Neural progenitor cell (in vitro differentiated cells): ENCODE results near the gene NFKBIE. TPM values are rescaled to one million over a fixed set of nuclear protein-coding genes. Genes with fewer than 3 reads are reported as not detected.

ENCODE experiments used
- DNase-seq: peaks from one replicate; pipeline ENCODE4 v3.0.0-alpha.2; 2016; ENCODE audit warnings: low spot score
- H2AFZ ChIP-seq: fragments of 200-600 bp; sonication (generic); replicated peaks from 2 replicates; pipeline ENCODE4 v1.6.1; 2016; ENCODE audit warnings: antibody characterized with exemption
- H3F3A ChIP-seq: fragments of 200-600 bp; sonication (generic); 2 replicates; pipeline ENCODE4 v1.6.1; 2016; ENCODE audit warnings: antibody characterized with exemption, low read depth
- H3K27ac ChIP-seq: fragments of 200-600 bp; sonication (generic); 2 replicates; pipeline ENCODE4 v1.5.1; 2016; ENCODE audit warnings: mild to moderate bottlenecking
- H3K27me3 ChIP-seq: fragments of 200-600 bp; sonication (generic); 2 replicates; pipeline ENCODE4 v1.6.1; 2016; ENCODE audit warnings: mild to moderate bottlenecking, moderate library complexity
- H3K36me3 ChIP-seq: fragments of 200-600 bp; sonication (generic); 2 replicates; pipeline ENCODE4 v1.5.1; 2016
- H3K4me1 ChIP-seq: fragments of 200-600 bp; sonication (generic); 2 replicates; pipeline ENCODE4 v1.6.1; 2016; ENCODE audit warnings: mixed run types
- H3K4me2 ChIP-seq: fragments of 200-600 bp; sonication (generic); 2 replicates; pipeline ENCODE4 v1.6.1; 2016
- H3K4me3 ChIP-seq: fragments of 200-600 bp; sonication (generic); 2 replicates; pipeline ENCODE4 v1.5.1; 2016
- H3K79me2 ChIP-seq: fragments of 200-600 bp; sonication (generic); 2 replicates; pipeline ENCODE4 v1.6.1; 2016; ENCODE audit warnings: low read depth
- H3K9ac ChIP-seq: fragments of 200-600 bp; sonication (generic); 2 replicates; pipeline ENCODE4 v1.6.1; 2016
- H3K9me3 ChIP-seq: fragments of 200-600 bp; sonication (generic); 2 replicates; pipeline ENCODE4 v1.5.1; 2016; ENCODE audit warnings: low read depth
- H4K20me1 ChIP-seq: fragments of 200-600 bp; sonication (generic); 2 replicates; pipeline ENCODE4 v1.6.1; 2016; ENCODE audit warnings: low read depth
- H3K27ac Mint-ChIP-seq: 3 replicates; pipeline ENCODE4 v1.8.0; 2021; ENCODE audit warnings: mixed read lengths
- H3K27me3 Mint-ChIP-seq: 2 replicates; pipeline ENCODE4 v1.8.0; 2022; ENCODE audit warnings: low read depth, mild to moderate bottlenecking, inconsistent platforms, moderate library complexity, mixed read lengths; ENCODE audit not compliant: insufficient read depth
- H3K36me3 Mint-ChIP-seq: 3 replicates; pipeline ENCODE4 v1.8.0; 2021; ENCODE audit warnings: mixed read lengths
- H3K4me1 Mint-ChIP-seq: 3 replicates; pipeline ENCODE4 v1.8.0; 2021; ENCODE audit warnings: mixed read lengths
- H3K4me3 Mint-ChIP-seq: 3 replicates; pipeline ENCODE4 v1.8.0; 2021; ENCODE audit warnings: mild to moderate bottlenecking, moderate library complexity, mixed read lengths
- H3K9me3 Mint-ChIP-seq: 3 replicates; pipeline ENCODE4 v1.8.0; 2020; ENCODE audit warnings: mixed read lengths
- EZH2 ChIP-seq: fragments of 200-600 bp; sonication (generic); IDR thresholded peaks from 2 replicates; pipeline ENCODE4 v1.6.1; 2017; ENCODE audit warnings: antibody characterized with exemption, mild to moderate bottlenecking, moderate library complexity
- EZH2phosphoT487 ChIP-seq: fragments of 200-600 bp; sonication (generic); IDR thresholded peaks from 2 replicates; pipeline ENCODE4 v1.6.1; 2017; ENCODE audit warnings: antibody characterized with exemption
- total RNA-seq: library from RNA; depleted of rRNA; stranded (reverse); fragments of >200 nt; gene quantifications from 2 replicates; pipeline ENCODE4 v1.2.3, GENCODE V29; 2015; ENCODE audit warnings: low replicate concordance
- TF ChIP-seq, protein P1 (sequence below): fragments of 200-600 bp; sonication (generic); IDR thresholded peaks from 2 replicates; pipeline ENCODE4 v1.5.1; 2017; ENCODE audit warnings: antibody characterized with exemption, mild to moderate bottlenecking

Gene NFKBIE
- total RNA-seq, 1 donor from 2014 or later, result 5.1 TPM

- H3K9me3 Mint-ChIP-seq, result no peaks in the 10 kb centered on the region
Measured at GRCh38 chr6:44228433-44228832, 36.9 kb downstream of the NFKBIE start.

DNA sequence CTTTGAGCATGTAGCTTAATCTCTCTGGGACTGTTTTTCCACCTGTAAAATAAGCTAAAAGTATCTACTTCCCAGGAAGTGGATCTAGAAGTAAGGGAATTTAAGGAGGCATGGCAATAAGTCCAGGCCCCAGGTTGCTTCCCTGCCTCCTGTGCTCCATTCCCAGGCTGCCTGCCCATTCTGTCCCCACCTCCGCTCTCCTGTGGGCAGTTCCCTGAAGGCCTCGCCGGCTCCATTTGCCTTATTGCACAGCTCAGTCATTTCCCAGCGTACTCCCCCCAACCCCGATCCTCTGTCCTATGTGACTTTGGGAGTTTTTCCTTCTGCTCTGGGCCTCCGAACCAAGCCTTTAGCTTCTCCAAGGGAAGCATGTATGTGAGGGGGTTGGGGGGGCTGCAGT lies 37.3 kb downstream of the NFKBIE start:
- peaks cover 41% of the 10 kb centered on the region for H4K20me1 ChIP-seq
- no peak overlapping the region for H2AFZ ChIP-seq
- peaks cover 34% of the 10 kb centered on the region for H3K4me1 ChIP-seq
- no peak for DNase-seq
- Mint-ChIP-seq H3K4me1 (peaks cover 37% of the 10 kb centered on the region), H3K9me3 (no peaks in the 10 kb centered on the region), H3K36me3 (peaks cover 7% of the 10 kb centered on the region), H3K27ac (peak overlapping the region; percentile 40), H3K4me3 (peak overlapping the region; percentile 42), H3K27me3 (peaks cover 2% of the 10 kb centered on the region)
- H3K9ac ChIP-seq, result no peak overlapping the region
- no peaks in the 10 kb centered on the region for H3K36me3 ChIP-seq
- H3K27ac ChIP-seq, result no peak overlapping the region
- H3K4me2 ChIP-seq, result no peak overlapping the region
- H3F3A ChIP-seq, result peaks cover 13% of the 10 kb centered on the region
- no peak overlapping the region for H3K4me3 ChIP-seq
- H3K27me3 ChIP-seq, result no peaks in the 10 kb centered on the region
- TF ChIP-seq EZH2 (no peak), EZH2phosphoT487 (no peak)
- TF ChIP-seq, protein P1, sequence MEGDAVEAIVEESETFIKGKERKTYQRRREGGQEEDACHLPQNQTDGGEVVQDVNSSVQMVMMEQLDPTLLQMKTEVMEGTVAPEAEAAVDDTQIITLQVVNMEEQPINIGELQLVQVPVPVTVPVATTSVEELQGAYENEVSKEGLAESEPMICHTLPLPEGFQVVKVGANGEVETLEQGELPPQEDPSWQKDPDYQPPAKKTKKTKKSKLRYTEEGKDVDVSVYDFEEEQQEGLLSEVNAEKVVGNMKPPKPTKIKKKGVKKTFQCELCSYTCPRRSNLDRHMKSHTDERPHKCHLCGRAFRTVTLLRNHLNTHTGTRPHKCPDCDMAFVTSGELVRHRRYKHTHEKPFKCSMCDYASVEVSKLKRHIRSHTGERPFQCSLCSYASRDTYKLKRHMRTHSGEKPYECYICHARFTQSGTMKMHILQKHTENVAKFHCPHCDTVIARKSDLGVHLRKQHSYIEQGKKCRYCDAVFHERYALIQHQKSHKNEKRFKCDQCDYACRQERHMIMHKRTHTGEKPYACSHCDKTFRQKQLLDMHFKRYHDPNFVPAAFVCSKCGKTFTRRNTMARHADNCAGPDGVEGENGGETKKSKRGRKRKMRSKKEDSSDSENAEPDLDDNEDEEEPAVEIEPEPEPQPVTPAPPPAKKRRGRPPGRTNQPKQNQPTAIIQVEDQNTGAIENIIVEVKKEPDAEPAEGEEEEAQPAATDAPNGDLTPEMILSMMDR, result no peak
- H3K9me3 ChIP-seq, result no peaks in the 10 kb centered on the region
- H3K79me2 ChIP-seq, result peaks cover 31% of the 10 kb centered on the region

More at GRCh38 chr6:44228433-44228832, 36.9 kb downstream of the NFKBIE start:
- Histone ChIP-seq H3K4me2 (no peak overlapping the region), H3K9me3 (no peaks in the 10 kb centered on the region), H4K20me1 (peaks cover 41% of the 10 kb centered on the region), H3K4me1 (peaks cover 34% of the 10 kb centered on the region), H3K27me3 (no peaks in the 10 kb centered on the region), H3K36me3 (no peaks in the 10 kb centered on the region), H3F3A (peaks cover 11% of the 10 kb centered on the region), H3K79me2 (peaks cover 31% of the 10 kb centered on the region), H3K27ac (no peak overlapping the region), H3K4me3 (no peak overlapping the region), H2AFZ (no peak overlapping the region), H3K9ac (no peak overlapping the region)
- H3K36me3 Mint-ChIP-seq, result peaks cover 7% of the 10 kb centered on the region
- H3K4me1 Mint-ChIP-seq, result peaks cover 36% of the 10 kb centered on the region
- TF ChIP-seq, protein P1, result no peak
- TF ChIP-seq EZH2phosphoT487, result no peak
- no peak for TF ChIP-seq EZH2
- peaks cover 2% of the 10 kb centered on the region for H3K27me3 Mint-ChIP-seq
- H3K4me3 Mint-ChIP-seq, result no peak overlapping the region
- peak overlapping the region; percentile 40 for H3K27ac Mint-ChIP-seq
- DNase-seq, result no peak

DNA sequence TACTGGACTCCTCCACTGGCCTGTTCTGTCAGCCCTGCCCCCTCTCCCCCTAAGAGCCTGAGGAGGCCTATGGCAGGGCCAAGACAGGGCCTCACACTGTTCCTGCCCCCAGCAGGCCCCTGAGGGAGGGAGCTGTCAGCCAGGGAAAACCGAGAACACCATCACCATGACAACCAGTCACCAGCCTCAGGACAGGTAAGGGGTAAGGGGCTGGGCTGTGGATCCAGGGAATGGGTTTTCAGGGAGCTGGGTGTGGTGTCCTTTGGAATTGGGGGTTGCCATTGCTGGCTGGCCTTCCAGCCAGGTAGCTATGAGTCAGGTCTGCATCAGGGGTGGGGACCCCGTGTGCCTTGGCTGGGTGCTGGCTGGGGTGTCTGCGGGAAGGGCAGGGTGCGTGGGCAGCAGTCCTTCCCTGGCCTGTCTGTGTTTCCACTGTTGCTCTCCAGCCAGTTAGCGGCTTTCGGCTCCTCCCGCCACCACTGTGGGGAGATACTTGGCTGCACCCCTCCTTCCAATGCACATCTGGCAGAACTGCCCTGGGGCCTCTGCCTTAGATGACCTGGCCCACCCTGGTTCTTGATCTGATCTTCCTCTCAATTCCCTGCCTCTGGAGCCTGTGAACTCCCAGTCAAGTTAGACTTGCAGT lies 38.1 kb downstream of the NFKBIE start:
- Histone ChIP-seq H3K9me3 (no peaks in the 10 kb centered on the region), H3K4me2 (peak overlapping the region; percentile 61), H3K79me2 (peaks cover 31% of the 10 kb centered on the region), H3K4me3 (no peak overlapping the region), H3K27me3 (no peaks in the 10 kb centered on the region), H3F3A (peaks cover 21% of the 10 kb centered on the region), H2AFZ (no peak overlapping the region), H3K27ac (no peak overlapping the region), H3K36me3 (no peaks in the 10 kb centered on the region), H3K9ac (no peak overlapping the region), H4K20me1 (peaks cover 41% of the 10 kb centered on the region), H3K4me1 (peaks cover 42% of the 10 kb centered on the region)
- H3K27me3 Mint-ChIP-seq, result peaks cover 2% of the 10 kb centered on the region
- no peak overlapping the region for H3K4me3 Mint-ChIP-seq
- TF ChIP-seq EZH2 (no peak), EZH2phosphoT487 (no peak)
- TF ChIP-seq, protein P1, result no peak
- H3K27ac Mint-ChIP-seq, result peak overlapping the region; percentile 34
- no peaks in the 10 kb centered on the region for H3K9me3 Mint-ChIP-seq
- H3K4me1 Mint-ChIP-seq, result peaks cover 43% of the 10 kb centered on the region
- peaks cover 7% of the 10 kb centered on the region for H3K36me3 Mint-ChIP-seq
- no peak for DNase-seq
